GDM1 (cell line): Measurements from ENCODE around the gene GORASP1.

Experiments used
- DNase-seq: peaks from one replicate; lab custom pipeline; 2025; lab: John Stamatoyannopoulos, UW

Gene GORASP1

DNA sequence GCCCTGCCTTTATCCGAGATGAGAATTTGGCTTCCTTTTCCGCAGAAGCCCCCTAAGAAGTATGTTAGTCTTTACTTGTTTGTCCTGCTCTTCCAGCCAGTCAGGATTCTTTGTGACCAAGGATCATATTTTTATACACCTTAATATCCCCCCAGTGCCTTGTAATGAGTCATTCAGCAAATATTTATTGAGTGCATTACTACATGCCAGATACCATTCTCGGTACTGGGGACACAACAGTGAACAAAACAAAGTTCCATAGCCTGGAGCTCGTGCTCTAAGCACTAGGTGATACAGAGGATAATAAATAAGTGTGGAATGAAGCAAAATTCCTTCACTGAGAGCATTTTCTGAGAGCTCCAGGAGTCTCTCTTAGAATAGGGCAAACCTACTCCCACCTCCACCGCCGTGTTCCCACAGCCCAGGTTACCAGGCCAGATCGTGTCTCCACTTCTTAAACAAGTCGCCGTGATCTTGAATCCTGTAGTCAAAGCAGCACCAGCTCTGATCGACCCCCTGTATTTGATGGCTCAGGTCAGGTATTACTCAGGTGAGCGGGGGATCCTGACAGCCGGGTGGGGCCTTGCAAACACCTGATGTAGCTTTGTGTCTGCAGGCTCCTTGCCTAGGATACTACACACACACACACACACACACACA lies 18.5 kb upstream of the GORASP1 start:
- DNase-seq = no peak

DNA sequence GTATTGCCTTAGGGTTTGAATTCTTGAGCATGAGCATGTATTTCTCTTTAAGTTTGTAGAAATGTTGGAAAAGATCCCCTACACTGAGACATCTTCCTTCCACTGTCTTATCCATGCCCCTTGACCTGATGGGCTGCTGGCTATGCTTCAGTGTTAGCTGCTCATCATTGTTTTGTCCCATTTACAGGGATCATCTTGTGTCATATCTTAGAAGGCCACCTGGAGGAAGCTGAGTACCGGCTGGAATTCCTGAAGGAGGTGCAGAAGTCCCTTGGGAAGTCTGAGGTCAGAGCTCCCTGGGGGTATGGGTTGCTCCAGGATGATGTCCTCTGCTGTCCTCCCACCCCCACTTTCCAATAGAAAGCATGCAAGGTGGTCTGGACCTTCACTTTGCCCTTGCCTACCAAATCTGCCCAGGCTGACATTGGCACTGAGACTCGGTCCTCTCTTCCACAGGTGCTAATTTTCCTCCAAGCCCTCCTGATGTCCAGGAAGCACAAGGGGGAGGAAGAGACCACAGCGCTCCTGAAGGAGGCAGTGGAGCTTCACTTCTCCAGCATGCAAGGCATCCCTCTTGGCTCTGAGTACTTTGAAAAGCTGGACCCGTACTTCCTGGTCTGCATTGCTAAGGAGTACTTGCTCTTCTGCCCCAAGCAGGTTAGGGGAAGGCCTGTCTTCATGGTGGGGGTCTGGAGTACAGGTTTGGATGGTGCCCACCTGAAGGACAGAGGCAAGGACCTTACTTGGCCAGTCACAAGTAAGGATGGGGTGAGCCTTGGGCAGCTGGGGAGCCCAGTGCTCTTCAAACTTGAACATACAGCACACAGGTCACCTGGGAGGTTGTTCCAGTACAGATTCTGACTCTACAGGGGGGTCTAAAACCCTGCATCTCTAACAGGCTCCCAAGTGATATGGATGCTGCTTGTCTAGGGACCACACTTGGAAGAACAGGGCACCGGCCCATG lies 17.7 kb upstream of the GORASP1 start:
- no peak for DNase-seq

- DNase-seq = no peak
These were observed 15.4 kb upstream of the GORASP1 start for GRCh38 chr3:39122813-39123212.

DNA sequence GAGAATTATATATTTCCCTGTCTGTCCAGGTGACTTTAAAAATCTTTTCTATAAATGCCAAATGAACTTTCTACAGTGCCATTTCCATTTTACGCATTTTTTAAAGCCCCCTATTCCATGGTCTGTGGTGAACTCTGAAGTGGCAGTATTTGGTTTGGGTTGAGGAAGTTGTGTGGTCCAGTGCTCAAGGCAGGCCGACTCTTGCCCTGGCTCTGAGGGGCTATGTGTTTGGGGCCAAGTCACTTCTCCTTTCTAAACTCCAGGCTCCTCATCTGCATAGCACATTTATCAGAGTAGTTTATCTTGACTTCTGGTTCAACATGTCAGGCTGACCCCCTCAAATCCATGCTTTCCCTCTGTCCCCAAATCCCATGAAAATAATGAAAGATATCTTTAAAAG lies 14.2 kb upstream of the GORASP1 start:
- peak; percentile 60 for DNase-seq

GRCh38 chr3:39118931-39119660 lies 11.7 kb upstream of the GORASP1 start:
- DNase-seq = no peak

DNA sequence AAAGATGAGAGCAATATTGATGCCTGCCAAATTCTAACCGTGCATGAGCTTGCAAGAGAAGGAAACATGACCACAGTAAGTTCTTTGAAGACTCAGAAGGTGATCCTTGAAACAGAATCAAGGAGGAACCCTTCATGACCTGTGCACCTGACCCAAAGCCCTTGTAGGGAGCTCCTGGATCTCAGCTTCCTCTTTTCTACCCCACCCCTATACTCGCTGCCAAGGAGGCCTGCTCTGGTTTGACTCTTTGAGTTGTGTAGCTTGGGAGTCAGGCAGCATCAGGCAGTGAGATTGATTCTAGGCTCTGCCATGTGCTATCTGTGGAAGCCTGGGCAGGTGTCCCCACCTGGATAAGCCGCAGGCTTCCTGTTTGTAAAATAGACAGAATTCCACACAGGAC lies 10.7 kb upstream of the GORASP1 start:
- peak; percentile 8 for DNase-seq

- no peak for DNase-seq
These were observed 8.4 kb upstream of the GORASP1 start for GRCh38 chr3:39115870-39116269.

GRCh38 chr3:39114456-39114855 lies 7.0 kb upstream of the GORASP1 start:
- no peak for DNase-seq

DNA sequence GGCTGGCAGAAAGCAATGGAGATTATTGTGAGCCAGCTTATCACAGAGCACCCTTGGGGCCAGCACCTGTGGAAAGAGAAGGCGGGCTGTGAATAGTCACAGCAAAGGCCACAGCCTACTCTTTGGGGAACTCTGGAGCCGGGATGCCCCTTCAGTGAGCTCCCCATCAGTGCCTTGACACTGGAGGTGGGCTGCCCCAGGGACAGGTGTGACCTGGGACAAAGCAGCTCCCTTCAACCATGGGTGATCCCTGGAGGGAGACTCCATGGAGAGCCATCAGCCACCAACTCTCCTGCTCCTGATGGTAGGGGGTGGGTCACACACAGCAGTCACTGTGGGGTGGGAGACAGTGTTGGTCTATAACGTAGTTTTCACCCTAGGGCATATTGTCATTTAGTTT lies 5.9 kb upstream of the GORASP1 start:
- DNase-seq = no peak

DNA sequence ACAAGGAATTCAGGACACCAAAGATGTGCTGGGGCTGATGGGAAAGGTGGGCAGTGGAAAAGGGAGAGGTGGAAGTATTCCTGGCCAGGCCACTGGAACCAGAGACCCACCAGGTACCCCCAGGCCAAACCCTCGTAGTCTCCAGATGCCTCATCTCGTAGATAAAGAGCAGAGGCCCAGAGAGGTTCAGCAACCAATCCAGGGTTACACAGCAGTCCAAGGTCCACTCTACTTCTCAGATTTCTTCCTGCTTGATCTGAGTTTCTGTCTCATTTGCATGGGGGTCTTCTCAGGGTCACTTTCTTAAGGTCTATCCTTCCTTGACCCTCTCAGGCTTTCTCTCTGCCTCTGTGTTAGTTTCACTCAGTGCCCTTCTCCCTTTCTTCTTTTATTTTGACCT lies 5.1 kb upstream of the GORASP1 start:
- DNase-seq = no peak

DNA sequence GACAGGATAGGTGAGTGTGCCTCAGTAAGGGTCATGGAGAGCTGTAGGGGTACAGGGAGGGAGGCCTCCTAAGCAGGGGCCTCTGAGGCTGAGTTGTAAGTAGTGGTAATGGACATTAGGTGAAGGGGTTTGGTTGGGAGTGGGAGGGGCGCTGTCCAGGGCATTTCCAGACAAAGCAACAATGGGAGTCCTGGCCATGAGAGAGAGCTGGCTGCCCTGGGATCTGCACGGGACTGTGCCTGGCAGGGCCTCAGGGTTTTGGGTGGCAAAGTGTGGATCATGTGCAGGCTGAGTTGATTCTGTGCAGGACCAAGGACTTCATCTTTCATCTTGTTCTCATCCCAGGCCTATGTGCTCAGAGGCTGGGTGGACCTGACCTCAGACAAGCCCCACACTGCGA lies 4.7 kb upstream of the GORASP1 start:
- no peak for DNase-seq

DNA sequence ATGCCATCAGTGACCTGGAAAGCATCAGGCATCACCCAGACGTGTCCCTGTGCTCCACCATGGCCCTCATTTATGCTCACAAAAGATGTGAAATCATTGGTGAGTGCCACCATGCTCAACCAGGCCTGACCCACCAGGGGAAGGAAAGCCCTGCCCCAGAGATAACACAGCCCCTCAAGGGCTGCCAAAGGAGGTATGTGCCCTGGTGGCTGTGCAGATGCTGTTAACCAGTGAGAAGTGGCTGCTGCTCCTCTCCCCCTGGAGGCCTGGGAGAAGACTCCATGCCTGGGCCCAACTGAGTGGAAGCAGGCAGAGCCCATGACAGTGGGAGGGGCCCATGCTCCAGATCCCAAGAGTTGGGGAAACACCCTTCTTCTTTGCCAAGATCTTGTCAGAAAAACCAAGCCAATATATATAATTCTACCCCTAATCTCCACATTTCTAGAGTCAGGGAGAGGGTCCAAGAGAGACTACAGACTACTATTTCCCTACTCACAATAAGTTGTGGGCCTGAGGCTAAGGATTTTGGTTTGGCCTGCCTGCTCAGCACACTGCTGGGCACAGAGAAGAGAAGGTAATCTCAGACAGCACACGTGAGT lies 2.7 kb upstream of the GORASP1 start:
- no peak for DNase-seq

DNA sequence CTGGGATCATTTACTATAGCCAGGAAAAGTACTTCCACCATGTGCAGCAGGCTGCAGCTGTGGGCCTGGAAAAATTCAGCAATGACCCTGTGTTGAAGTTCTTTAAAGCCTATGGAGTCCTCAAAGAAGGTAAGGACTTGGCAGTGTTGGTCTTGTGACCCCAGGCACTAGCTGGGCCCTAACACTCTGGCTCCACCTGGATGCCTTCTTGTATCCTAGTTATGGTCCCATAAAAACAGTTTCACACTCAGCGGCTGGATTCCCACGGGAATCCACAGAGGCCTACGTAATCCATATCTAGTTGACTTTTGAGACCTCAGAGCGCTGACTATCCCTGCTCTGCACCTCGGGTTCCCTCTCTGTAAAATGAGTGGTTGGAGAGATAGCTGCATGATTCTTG lies 1.7 kb upstream of the GORASP1 start:
- DNase-seq = no peak

- DNase-seq = no peak
These were observed 828 bp upstream of the GORASP1 start for GRCh38 chr3:39108200-39108710.

DNA sequence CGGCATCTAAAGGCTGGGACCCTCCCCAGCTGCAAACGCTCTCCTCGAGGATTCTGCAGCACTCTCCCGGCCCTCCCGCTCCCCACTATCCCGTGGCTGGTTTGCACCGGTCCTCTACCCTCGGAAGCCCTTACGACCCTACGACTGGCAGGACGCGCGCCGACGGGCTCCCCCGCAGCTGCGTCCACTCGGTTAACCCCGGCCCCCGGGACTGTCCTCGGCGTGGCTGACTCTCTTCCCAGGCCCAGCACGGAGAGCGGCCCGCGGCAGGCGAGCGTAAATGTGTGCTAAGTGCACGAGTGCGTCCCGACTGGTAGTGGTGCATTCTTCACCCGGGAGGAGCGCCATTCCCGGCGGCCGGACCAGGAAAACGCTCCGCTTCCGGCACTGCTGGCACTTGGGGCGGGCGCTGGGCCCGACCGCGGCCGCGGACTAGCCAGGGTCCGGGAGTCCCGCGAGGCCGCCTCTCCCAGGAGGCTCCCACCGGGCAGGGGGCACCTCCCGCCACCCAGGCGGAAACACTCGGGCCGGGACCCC lies 508 bp downstream of the GORASP1 start:
- DNase-seq = no peak

DNA sequence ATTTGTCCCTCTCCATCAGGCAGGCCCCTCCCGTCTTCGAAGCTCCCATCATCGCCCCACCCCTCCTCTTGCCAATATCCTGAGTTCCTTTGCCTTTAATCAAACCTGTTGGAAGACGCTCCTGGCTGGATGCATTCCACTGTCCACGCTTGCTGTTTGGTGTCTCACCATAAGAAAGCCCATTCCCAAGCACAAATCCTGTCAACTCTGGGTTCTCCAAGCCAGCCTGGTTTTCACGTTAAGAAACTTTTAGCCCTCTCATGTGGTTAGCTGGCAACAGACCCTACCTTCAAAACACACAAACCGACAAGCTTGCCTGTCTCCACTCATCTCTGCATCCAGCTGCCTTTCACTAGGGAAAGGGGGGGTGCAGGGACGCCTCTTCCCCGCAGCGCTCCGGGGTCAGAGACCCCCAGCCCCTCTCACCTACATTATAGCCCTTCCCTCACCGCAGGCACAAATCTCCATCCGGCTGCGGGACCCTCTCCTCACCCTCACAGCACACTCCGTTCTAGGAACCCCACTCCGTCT lies 1.1 kb downstream of the GORASP1 start:
- DNase-seq = no peak

GRCh38 chr3:39105687-39106063 lies 1.8 kb downstream of the GORASP1 start:
- DNase-seq = no peak

DNA sequence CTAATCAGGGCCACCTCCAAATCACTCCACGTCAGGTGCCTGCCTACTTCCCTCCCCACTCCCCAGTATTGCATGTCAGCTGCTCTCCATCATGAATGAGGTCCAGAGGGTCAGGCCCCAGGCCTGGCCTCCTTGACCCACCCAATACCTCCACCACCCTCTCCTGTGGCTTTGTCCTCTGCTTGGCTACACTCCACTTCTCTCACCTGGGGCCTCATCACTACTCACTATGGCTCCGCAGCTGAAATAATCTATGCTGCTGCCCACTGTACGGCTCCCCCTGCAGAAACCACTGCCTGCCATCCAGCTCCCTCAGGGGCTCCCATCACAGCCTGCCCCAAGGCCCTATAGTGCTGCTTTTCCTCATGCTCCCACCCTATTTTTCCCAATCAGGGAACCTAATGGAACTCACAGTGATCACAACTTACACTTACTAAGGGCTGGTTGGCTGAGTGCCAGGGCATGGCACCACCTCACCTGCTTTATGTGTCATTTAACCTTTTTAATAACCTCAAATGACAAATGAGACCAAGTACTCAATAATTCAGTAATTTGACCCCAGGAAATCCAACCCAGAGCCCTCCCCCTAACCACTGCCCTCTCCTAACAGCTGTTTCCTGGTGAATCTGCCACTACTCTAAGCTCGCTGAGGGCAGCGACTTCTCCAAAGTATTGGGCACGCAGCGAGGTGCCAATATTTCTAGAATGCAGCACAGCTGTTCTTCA lies 2.3 kb downstream of the GORASP1 start:
- DNase-seq = no peak

- DNase-seq = no peak
These were observed 3.5 kb downstream of the GORASP1 start for GRCh38 chr3:39103791-39104552.

DNA sequence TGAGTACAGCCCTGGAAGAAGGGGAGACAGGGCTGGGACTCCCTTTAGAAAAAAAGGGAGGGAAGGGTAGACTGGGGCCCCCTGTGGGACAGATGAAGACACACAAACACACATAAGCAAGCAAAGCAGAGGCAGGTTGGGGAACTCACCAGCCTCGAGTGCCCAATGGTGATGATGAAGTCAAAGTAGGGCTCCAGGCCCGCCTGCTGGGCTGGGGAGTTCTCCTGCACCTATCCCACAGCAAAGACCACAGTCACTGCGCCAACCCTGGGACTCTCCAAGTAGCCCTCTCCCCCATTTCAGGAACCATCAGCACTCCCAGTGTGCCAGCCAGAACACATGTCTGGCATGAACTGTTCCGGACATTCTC lies 4.1 kb downstream of the GORASP1 start:
- no peak for DNase-seq
